Mucosa of rectum (tissue), 2 donors: ENCODE data around the gene STAMBPL1.

ENCODE experiments used
- H3K27ac ChIP-seq, 2 donors: one replicate each; pipeline ENCODE4 v1.7.0; 2013; ENCODE audit warnings: inconsistent platforms in 2 of 2, low read depth in 2 of 2, low read length in 2 of 2
- H3K27me3 ChIP-seq, 2 donors: one replicate each; pipeline ENCODE4 v1.7.0; 2013; ENCODE audit warnings: low read length in 2 of 2; ENCODE audit not compliant: control insufficient read depth in 2 of 2, insufficient read depth in 2 of 2
- H3K36me3 ChIP-seq, 2 donors: one replicate each; pipeline ENCODE4 v1.7.0; 2013; ENCODE audit warnings: low read length in 2 of 2; ENCODE audit not compliant: control insufficient read depth in 2 of 2, insufficient read depth in 2 of 2
- H3K4me1 ChIP-seq, 2 donors: one replicate each; pipeline ENCODE4 v1.7.0; 2013; ENCODE audit warnings: low read length in 2 of 2, mild to moderate bottlenecking in 1 of 2; ENCODE audit not compliant: control insufficient read depth in 2 of 2, insufficient read depth in 2 of 2
- H3K4me3 ChIP-seq, 2 donors: one replicate each; pipeline ENCODE4 v1.7.0; 2013; ENCODE audit warnings: low read length in 2 of 2
- H3K9ac ChIP-seq, 2 donors: one replicate each; pipeline ENCODE4 v1.7.0; 2013; ENCODE audit warnings: low read length in 2 of 2, low read depth in 1 of 2, mild to moderate bottlenecking in 1 of 2
- H3K9me3 ChIP-seq, 2 donors: one replicate each; pipeline ENCODE4 v1.7.0; 2013; ENCODE audit warnings: low read length in 2 of 2; ENCODE audit not compliant: control insufficient read depth in 2 of 2
- donor health status: healthy.
- donor health status: Normal muscosa, but diverticular disease.

Gene STAMBPL1

DNA sequence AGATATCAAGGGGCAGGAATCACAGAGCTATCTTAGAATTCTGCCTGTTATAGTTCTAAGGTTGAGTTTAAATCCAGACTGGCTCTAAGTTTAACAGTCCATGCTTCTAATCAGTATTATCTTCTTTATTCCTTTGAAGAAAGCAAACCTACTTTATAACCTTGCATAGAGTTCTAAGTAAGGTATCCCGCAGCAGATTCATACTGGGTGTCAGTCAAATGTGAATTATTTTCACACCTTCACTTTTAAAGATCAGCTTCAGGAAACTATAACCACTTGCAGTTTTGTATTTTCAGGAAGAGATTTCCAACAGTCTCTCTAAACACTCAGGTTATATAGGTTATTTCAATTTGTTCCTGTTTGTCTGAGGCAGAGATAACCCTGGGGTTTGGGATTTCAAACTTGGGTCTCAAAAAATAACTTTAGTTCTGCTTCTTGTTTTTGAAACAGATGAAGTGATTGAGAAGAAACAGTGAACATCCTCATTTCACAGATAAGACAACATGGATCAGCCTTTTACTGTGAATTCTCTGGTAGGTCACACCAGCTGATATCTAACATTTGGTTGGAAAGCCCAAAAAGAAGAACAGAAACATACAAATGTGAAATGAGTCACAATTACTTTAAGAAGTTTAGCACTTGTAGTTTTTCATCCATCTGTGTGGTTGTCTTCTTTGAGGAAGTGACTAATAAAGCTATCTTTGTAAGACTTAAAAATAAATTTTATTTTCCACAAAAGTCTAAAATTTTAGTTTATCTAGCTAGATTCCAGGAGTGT, 21.4 kb downstream of the STAMBPL1 start:
- Histone ChIP-seq H3K9ac (no peak overlapping the region), H3K27me3 (no peaks in the 10 kb centered on the region), H3K4me1 (peaks cover 55 to 59% of the 10 kb centered on the region in 2 donors), H3K4me3 (no peak overlapping the region), H3K36me3 (peaks cover 5 to 13% of the 10 kb centered on the region in 2 donors), H3K27ac (peak overlapping the region; percentile 72 to 75), H3K9me3 (no peaks in the 10 kb centered on the region)

- H3K9me3 ChIP-seq: no peaks in the 10 kb centered on the region
- peaks cover 47 to 51% of the 10 kb centered on the region in 2 donors for H3K4me1 ChIP-seq
- no peak overlapping the region for H3K4me3 ChIP-seq
- peaks cover 11 to 18% of the 10 kb centered on the region in 2 donors for H3K36me3 ChIP-seq
- no peak overlapping the region for H3K9ac ChIP-seq
- no peaks in the 10 kb centered on the region for H3K27me3 ChIP-seq
- peak overlapping the region; percentile 72 to 75 for H3K27ac ChIP-seq
Observed at GRCh38 chr10:88901984-88902789, 22.1 kb downstream of the STAMBPL1 start.

DNA sequence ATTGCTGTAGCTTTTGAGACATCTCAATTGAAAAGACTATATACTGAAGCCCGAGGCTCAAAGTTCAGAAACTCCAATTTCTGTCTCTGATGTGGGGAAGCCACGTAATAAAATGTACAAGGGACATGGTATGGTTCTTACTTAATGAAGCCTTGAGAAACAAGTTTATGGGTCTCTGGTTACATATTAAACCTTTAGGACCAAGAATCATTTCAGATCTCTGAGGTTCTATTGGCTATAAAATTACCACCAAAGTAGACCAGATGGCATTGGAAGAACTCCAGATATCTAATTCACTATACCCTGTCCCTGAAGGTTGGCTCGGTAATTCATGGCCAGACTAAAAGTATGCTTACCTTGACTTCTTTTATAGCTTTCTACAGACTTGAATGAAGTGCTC, 23.7 kb downstream of the STAMBPL1 start:
- peak overlapping the region in 1 of 2 donors; percentile 15 for H3K4me3 ChIP-seq
- no peaks in the 10 kb centered on the region for H3K9me3 ChIP-seq
- no peak overlapping the region for H3K9ac ChIP-seq
- H3K36me3 ChIP-seq: peaks cover 20 to 25% of the 10 kb centered on the region in 2 donors
- no peaks in the 10 kb centered on the region for H3K27me3 ChIP-seq
- H3K27ac ChIP-seq: peak overlapping the region; percentile 78 to 80
- peaks cover 34 to 38% of the 10 kb centered on the region in 2 donors for H3K4me1 ChIP-seq

DNA sequence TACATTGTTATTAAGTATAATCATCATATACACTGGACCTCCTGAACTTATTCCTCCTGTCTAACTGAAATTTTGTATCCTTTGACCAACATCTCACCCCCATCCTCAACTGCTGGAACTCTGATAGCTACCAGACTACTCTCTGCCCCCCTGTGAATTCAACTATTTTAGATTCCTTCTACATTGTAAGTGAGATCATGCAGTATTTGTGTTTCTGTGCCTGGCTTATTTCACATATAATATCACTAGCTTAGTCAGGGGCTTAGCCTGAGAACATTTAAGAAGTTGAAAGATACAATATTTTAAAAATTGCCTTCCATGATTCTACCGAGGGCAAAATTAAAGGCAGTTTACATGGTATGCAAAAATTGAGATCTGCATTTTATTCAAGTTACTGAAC, 26.9 kb downstream of the STAMBPL1 start:
- Histone ChIP-seq H3K9me3 (no peaks in the 10 kb centered on the region), H3K27me3 (no peaks in the 10 kb centered on the region), H3K27ac (no peak overlapping the region), H3K4me3 (no peak overlapping the region), H3K36me3 (peaks cover 18 to 37% of the 10 kb centered on the region in 2 donors), H3K9ac (no peak overlapping the region), H3K4me1 (peaks cover 19 to 22% of the 10 kb centered on the region in 2 donors)

GRCh38 chr10:88908194-88908593, 28.1 kb downstream of the STAMBPL1 start:
- H3K27me3 ChIP-seq: no peaks in the 10 kb centered on the region
- no peaks in the 10 kb centered on the region for H3K9me3 ChIP-seq
- no peak overlapping the region for H3K27ac ChIP-seq
- H3K4me3 ChIP-seq: no peak overlapping the region
- H3K9ac ChIP-seq: no peak overlapping the region
- peaks cover 18 to 34% of the 10 kb centered on the region in 2 donors for H3K36me3 ChIP-seq
- H3K4me1 ChIP-seq: peaks cover 10 to 13% of the 10 kb centered on the region in 2 donors

DNA sequence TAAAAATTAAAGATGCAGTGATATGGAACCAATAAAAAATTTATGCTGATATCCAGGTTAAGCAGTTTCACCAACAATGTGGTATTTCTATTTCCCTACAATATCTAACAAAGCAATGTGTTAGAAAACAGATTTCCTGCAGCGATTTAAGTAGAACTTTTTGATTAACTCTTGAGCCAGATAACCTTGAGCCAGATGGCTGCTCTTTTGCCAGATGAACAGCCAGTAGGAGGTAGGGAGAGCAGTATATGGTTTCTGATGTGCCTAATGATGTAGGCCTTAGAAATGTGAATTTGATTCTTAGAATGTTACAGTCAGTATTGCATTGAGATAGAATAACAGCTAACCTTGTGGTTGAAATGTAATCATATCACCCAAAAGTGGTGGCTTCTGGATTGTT, 31.1 kb downstream of the STAMBPL1 start:
- Histone ChIP-seq H3K4me3 (no peak overlapping the region), H3K9ac (no peak overlapping the region), H3K4me1 (no peaks in the 10 kb centered on the region), H3K9me3 (no peaks in the 10 kb centered on the region), H3K27ac (no peak overlapping the region), H3K36me3 (peaks cover 22 to 33% of the 10 kb centered on the region in 2 donors), H3K27me3 (no peaks in the 10 kb centered on the region)

DNA sequence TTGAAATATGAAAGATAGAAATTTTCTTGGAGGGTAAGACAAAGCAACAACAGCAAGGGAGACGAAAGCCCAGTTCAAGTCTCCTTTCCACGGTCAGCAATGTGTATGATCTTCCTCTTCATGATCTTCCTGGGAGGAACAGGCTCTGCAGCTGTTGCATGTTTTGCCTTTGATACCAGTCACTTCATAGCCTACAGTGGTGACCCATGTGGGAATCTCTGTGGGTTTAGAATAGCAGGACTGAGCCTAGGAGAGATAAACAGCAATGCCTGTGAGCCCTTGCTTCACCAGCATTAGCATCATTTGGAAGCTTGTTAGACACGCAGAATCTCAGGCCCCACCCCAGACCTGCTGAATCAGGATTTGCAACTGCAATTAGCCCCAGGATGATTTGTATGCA, 31.8 kb downstream of the STAMBPL1 start:
- Histone ChIP-seq H3K9me3 (no peaks in the 10 kb centered on the region), H3K27me3 (no peaks in the 10 kb centered on the region), H3K27ac (no peak overlapping the region), H3K4me1 (no peaks in the 10 kb centered on the region), H3K9ac (no peak overlapping the region), H3K36me3 (peaks cover 17 to 30% of the 10 kb centered on the region in 2 donors), H3K4me3 (no peak overlapping the region)

GRCh38 chr10:88913127-88913526, 33.1 kb downstream of the STAMBPL1 start:
- Histone ChIP-seq H3K36me3 (peaks cover 16 to 34% of the 10 kb centered on the region in 2 donors), H3K9ac (no peak overlapping the region), H3K27ac (peak overlapping the region; percentile 18 to 26), H3K4me1 (no peaks in the 10 kb centered on the region), H3K4me3 (no peak overlapping the region), H3K27me3 (no peaks in the 10 kb centered on the region), H3K9me3 (no peaks in the 10 kb centered on the region)

DNA sequence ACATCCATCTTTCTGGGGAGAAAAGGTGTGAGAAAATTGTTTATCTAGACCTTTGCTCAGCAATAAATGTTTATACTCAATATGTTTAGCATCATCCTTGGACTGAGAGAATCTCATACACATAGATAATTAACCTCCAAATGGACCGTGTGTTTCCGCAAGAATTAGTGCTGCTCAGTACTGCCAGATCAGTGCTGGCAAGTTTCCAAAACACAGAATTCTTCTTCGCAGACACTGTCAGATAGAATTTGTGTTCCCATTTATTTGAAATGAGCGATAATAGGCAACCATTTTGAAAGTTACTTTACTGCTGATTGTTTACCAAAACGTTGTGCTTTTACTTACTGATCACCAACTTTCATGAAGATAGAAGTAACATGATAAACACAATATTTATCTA, 33.7 kb downstream of the STAMBPL1 start:
- H3K4me3 ChIP-seq: no peak overlapping the region
- no peaks in the 10 kb centered on the region for H3K27me3 ChIP-seq
- no peak overlapping the region for H3K9ac ChIP-seq
- H3K36me3 ChIP-seq: peaks cover 9 to 35% of the 10 kb centered on the region in 2 donors
- no peaks in the 10 kb centered on the region for H3K4me1 ChIP-seq
- H3K27ac ChIP-seq: no peak overlapping the region
- no peaks in the 10 kb centered on the region for H3K9me3 ChIP-seq

- no peak overlapping the region for H3K27ac ChIP-seq
- H3K4me1 ChIP-seq: no peaks in the 10 kb centered on the region
Observed at GRCh38 chr10:88915781-88916180, 35.7 kb downstream of the STAMBPL1 start.

More at GRCh38 chr10:88915781-88916180, 35.7 kb downstream of the STAMBPL1 start:
- Histone ChIP-seq H3K9ac (no peak overlapping the region), H3K9me3 (no peaks in the 10 kb centered on the region), H3K27me3 (no peaks in the 10 kb centered on the region), H3K36me3 (peaks cover 7 to 34% of the 10 kb centered on the region in 2 donors), H3K4me3 (no peak overlapping the region)
